HFF-Myc (cell line): ENCODE data around the gene ACTN4.

ENCODE experiments used
- DNase-seq: peaks from one replicate; pipeline ENCODE4 v3.0.0-alpha.2; 2011; ENCODE audit warnings: low read depth; ENCODE audit errors: extremely low read depth
- H3K4me3 ChIP-seq: replicated peaks from 2 replicates; pipeline ENCODE4 v1.5.1; 2011; ENCODE audit warnings: low read depth, mild to moderate bottlenecking, control low read depth, low read length
- TF ChIP-seq, protein P1 (sequence below): IDR thresholded peaks from 2 replicates; pipeline ENCODE4 v1.5.1; 2012; ENCODE audit warnings: mild to moderate bottlenecking, low read depth, low read length, control low read depth; ENCODE audit errors: missing control alignments

ACTN4 gene

DNA sequence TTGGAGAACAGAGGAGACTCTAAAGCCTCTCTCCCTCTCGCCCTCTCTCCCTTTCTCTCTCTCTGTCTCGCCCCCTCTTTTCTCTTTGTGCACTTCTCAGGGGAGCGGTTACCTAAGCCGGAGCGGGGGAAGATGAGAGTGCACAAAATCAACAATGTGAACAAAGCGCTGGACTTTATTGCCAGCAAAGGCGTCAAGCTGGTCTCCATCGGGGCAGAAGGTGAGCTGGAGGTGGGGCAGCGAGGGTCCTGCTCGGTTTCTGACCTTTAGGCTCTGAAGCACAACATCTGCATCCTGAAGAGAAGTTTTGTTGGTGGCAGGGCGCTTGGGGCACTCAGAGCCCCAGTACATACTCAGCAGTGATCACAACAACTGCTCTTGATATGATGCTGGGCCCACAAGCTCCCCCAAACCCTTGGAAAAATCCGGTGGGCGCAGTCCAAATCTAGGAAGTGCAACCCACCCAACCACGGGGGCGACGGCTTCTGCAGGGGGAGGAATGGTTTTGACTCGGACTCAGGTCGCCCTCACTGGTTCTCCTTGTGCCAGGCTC lies 53.5 kb downstream of the ACTN4 start:
- H3K4me3 ChIP-seq, result no peak overlapping the region
- TF ChIP-seq, protein P1, sequence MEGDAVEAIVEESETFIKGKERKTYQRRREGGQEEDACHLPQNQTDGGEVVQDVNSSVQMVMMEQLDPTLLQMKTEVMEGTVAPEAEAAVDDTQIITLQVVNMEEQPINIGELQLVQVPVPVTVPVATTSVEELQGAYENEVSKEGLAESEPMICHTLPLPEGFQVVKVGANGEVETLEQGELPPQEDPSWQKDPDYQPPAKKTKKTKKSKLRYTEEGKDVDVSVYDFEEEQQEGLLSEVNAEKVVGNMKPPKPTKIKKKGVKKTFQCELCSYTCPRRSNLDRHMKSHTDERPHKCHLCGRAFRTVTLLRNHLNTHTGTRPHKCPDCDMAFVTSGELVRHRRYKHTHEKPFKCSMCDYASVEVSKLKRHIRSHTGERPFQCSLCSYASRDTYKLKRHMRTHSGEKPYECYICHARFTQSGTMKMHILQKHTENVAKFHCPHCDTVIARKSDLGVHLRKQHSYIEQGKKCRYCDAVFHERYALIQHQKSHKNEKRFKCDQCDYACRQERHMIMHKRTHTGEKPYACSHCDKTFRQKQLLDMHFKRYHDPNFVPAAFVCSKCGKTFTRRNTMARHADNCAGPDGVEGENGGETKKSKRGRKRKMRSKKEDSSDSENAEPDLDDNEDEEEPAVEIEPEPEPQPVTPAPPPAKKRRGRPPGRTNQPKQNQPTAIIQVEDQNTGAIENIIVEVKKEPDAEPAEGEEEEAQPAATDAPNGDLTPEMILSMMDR, result no peak
- DNase-seq, result no peak

DNA sequence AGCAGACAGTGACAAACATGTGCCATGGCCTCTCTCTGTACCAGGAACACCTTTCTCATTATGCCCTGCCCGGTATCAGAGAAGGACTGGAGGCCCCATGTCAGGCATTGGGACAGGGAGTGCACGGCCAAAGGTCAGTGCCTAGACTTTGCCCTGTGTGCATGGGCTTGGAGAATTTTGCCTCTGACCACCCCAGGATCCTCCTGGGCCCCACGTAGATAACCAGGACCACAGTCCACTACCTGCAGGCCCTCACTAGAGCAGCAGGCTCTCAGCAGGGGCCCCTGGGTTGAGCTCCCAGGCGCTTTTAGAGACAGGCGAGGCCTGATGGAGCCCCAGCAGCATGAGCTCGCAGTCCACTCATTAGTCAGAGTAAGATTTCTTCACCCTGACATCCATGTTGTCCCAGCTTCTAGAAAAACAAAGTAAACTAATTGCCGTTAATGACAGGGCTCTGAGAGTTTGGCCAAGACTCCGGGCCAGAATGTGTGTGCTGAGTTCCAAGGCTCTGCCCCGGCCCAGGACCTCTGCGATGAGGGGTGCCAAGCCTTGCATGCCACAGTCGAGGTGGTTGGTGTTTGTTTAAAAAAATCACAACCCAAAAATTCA lies 54.1 kb downstream of the ACTN4 start:
- DNase-seq, result no peak
- TF ChIP-seq, protein P1, result no peak
- H3K4me3 ChIP-seq, result no peak overlapping the region

- TF ChIP-seq, protein P1, result no peak
- H3K4me3 ChIP-seq, result no peak overlapping the region
- DNase-seq, result no peak
Observed at GRCh38 chr19:38702278-38702677, 54.8 kb downstream of the ACTN4 start.

- H3K4me3 ChIP-seq, result no peak overlapping the region
- TF ChIP-seq, protein P1, result no peak
- DNase-seq, result no peak
Observed at GRCh38 chr19:38703509-38703908, 56.1 kb downstream of the ACTN4 start.

GRCh38 chr19:38704488-38705026 lies 57.1 kb downstream of the ACTN4 start:
- TF ChIP-seq, protein P1, result no peak
- DNase-seq, result no peak
- no peak overlapping the region for H3K4me3 ChIP-seq

- no peak for DNase-seq
- H3K4me3 ChIP-seq, result no peak overlapping the region
- TF ChIP-seq, protein P1, result no peak
Observed at GRCh38 chr19:38705197-38706019, 58.0 kb downstream of the ACTN4 start.
